ENCODE results near the gene PHOX2B.

DNA sequence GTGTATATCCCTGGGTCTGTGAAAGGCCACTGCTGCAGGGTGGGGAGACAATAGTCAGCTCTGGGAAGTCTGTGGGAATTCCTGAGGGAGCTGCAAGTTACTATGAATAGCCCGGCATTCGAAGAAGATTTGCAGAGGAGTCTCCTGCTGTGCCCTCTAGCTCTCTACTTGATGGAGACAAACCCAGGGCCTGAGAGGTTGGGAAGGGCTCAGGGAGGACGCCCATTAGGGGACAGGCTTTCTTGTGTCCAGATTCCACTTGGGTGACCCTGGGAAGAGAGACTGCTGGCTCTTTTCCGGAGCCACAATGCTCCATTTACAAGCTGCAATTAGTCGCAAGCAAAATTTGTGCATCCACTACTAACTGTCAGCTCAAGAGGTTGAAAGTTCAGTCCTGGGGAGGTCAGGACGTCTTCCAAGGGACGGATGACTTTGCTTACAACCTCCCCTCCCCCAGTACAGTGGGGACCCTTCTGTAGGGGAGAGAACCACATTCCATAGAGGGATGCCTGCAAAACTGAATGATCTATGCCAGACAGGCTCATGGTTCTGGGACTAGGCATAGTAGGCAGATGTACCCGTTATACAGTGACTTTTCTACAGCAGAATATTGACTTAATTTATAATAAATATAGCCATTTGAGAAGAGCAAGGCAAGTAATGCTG lies 48.2 kb upstream of the PHOX2B start:
- TF ChIP-seq MYC (IDR thresholded peaks at IDR 0.05; ENCODE audit: low read depth, low read length) (no peak), MYC (CRISPR knock-in tag; IDR thresholded peaks at IDR 0.05; ENCODE audit: borderline replicate concordance, low read depth) (no peak), MAZ (CRISPR knock-in tag; conservative IDR thresholded peaks at IDR 0.05 in 1 of 2, IDR thresholded peaks at IDR 0.05 in 1 of 2) (no peak), JUND (IDR thresholded peaks at IDR 0.05; ENCODE audit: borderline replicate concordance, low read depth, low read length) (no peak), JUND (tag; IDR thresholded peaks at IDR 0.05; ENCODE audit: borderline replicate concordance, low read depth, low read length) (no peak), JUN (IDR thresholded peaks at IDR 0.05; ENCODE audit: borderline replicate concordance, low read depth, low read length) (no peak), JUN (CRISPR knock-in tag; IDR thresholded peaks at IDR 0.05; ENCODE audit: borderline replicate concordance) (no peak), HDAC8 (tag; IDR thresholded peaks at IDR 0.05) (no peak), CBX5 (IDR thresholded peaks at IDR 0.05; ENCODE audit: borderline replicate concordance, low read depth) (no peak), ZNF146 (CRISPR knock-in tag; IDR thresholded peaks at IDR 0.05; ENCODE audit: unreplicated experiment) (no peak), CTCF (IDR thresholded peaks at IDR 0.05 in 2 of 3, conservative IDR thresholded peaks at IDR 0.05 in 1 of 3; ENCODE audit: insufficient read depth in 2 of 3, low read depth in 1 of 3, low read length in 3 of 3) (no peak), HCFC1 (IDR thresholded peaks at IDR 0.05; ENCODE audit: low read depth, low read length) (no peak), PTBP1 (IDR thresholded peaks at IDR 0.05; ENCODE audit: low read depth, low read length) (no peak), ZNF408 (CRISPR knock-in tag; IDR thresholded peaks at IDR 0.05; ENCODE audit: low read depth) (no peak)
- TF ChIP-seq, protein P1, sequence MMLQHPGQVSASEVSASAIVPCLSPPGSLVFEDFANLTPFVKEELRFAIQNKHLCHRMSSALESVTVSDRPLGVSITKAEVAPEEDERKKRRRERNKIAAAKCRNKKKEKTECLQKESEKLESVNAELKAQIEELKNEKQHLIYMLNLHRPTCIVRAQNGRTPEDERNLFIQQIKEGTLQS (IDR thresholded peaks at IDR 0.05): no peak
- TF ChIP-seq, protein P1 (CRISPR knock-in tag; conservative IDR thresholded peaks at IDR 0.05): no peak
